BE2C (cell line): ENCODE data around the gene AGK.
"Not testable (repeated sequence)": the region's sequence is repeated elsewhere in the genome, so short reads cannot be mapped to it uniquely, and the experiment has no call there.

Experiments
- DNase-seq: peaks from one replicate; pipeline ENCODE4 v3.0.0-alpha.2; 2020
- H3K27me3 ChIP-seq: fragments of 250-450 bp; sonication (Bioruptor Pico); 2 replicates; pipeline ENCODE4 v1.5.1; 2020; ENCODE audit warnings: mild to moderate bottlenecking
- H3K36me3 ChIP-seq: fragments of 250-450 bp; sonication (Bioruptor Pico); 2 replicates; pipeline ENCODE4 v1.5.1; 2020; ENCODE audit warnings: mild to moderate bottlenecking
- H3K4me1 ChIP-seq: fragments of 250-450 bp; sonication (Bioruptor Pico); 2 replicates; pipeline ENCODE4 v1.5.1; 2020
- H3K4me3 ChIP-seq: 2 replicates; pipeline ENCODE4 v1.5.1; 2011; ENCODE audit warnings: low read depth, low read length
- H3K9me3 ChIP-seq: fragments of 250-450 bp; sonication (Bioruptor Pico); 2 replicates; pipeline ENCODE4 v1.5.1; 2020
- TF ChIP-seq, protein P1 (sequence below): IDR thresholded peaks from 2 replicates; pipeline ENCODE4 v1.5.1; 2012; ENCODE audit warnings: mild to moderate bottlenecking, low read depth, low read length

Gene AGK

DNA sequence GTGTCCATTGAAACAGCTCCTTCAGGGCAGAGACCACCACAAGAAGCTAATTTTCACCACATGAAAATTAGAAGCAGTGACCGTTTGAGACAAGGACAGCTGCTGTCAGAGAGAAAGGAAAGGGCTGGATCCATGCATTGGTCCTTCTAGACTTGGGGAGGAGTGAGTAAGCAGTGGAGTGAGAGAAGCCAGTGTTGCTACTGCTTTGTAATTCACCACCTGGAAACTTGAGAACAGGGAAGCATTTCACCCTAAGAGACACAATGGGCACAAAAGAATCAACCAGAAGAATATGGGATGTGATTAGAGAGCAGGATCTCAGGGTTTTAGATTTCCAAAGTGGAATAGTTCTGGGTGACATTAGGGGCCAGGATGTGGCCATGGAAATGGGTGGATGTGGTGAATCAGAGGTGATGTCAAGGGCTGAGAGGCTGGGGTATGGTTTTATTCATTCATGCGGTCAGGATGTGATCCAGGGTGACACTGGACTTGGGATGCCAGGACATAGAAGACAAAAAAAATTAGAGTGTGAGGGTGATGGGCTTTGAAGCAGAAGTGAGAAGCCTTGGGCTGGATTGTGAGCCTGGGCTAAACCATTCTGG is 89.1 kb downstream of the AGK start:
- Histone ChIP-seq H3K4me3 (no peak overlapping the region), H3K36me3 (no peaks in the 10 kb centered on the region; the same call in 1 of the 2 replicates), H3K27me3 (no peaks in the 10 kb centered on the region), H3K4me1 (no peaks in the 10 kb centered on the region), H3K9me3 (no peaks in the 10 kb centered on the region)
- DNase-seq, result no peak
- TF ChIP-seq, protein P1, sequence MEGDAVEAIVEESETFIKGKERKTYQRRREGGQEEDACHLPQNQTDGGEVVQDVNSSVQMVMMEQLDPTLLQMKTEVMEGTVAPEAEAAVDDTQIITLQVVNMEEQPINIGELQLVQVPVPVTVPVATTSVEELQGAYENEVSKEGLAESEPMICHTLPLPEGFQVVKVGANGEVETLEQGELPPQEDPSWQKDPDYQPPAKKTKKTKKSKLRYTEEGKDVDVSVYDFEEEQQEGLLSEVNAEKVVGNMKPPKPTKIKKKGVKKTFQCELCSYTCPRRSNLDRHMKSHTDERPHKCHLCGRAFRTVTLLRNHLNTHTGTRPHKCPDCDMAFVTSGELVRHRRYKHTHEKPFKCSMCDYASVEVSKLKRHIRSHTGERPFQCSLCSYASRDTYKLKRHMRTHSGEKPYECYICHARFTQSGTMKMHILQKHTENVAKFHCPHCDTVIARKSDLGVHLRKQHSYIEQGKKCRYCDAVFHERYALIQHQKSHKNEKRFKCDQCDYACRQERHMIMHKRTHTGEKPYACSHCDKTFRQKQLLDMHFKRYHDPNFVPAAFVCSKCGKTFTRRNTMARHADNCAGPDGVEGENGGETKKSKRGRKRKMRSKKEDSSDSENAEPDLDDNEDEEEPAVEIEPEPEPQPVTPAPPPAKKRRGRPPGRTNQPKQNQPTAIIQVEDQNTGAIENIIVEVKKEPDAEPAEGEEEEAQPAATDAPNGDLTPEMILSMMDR, result no peak

DNA sequence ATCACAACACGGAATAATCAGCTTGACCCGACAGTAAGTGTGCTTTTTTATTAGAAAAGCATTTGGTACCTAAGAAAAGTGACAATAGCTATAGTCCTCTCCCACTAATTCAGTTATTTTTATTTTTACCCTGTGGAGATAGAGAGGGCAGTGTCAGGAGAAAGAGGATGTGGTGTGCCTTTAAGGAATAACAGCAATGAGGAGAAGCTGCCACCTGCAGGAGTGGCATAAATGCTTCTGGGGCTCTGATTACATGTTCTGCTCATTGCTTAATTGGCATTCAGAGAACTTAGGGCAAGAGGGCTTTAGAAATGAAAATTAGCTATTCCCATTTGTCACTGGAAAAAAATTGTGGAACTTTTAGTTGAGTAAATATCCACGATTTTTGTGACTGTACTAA is 90.7 kb downstream of the AGK start:
- no peak for DNase-seq
- H3K9me3 ChIP-seq, result no peaks in the 10 kb centered on the region
- no peak overlapping the region for H3K4me3 ChIP-seq
- H3K27me3 ChIP-seq, result no peaks in the 10 kb centered on the region
- TF ChIP-seq, protein P1, result 0 out of 2 replicates have a peak, but pooled peaks have one; percentile 10
- no peaks in the 10 kb centered on the region for H3K4me1 ChIP-seq
- no peaks in the 10 kb centered on the region; the same call in 1 of the 2 replicates for H3K36me3 ChIP-seq

DNA sequence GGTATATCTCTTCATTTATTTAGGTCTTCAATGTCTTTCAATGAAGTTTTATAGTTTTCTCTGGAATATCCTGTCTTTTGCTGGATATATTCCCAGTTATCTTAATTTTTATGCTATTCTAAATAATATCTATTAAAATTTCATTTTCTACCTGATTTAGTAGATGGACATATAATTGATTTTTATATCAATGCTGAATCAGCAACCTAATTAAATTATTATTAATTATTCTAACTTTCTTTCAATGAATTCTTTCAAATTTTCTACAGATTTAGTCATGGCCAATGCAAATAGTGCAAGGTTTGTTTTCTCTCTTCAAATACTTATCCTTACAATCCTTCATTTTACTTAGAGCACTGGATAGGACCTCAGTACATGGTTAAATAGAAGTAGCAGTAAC is 94.0 kb downstream of the AGK start:
- no peaks in the 10 kb centered on the region for H3K9me3 ChIP-seq
- peaks cover 2% of the 10 kb centered on the region; the same call in 1 of the 2 replicates for H3K4me1 ChIP-seq
- peaks cover 7% of the 10 kb centered on the region for H3K36me3 ChIP-seq
- TF ChIP-seq, protein P1, result no peak
- DNase-seq, result no peak
- H3K27me3 ChIP-seq, result no peaks in the 10 kb centered on the region
- no peak overlapping the region for H3K4me3 ChIP-seq

DNA sequence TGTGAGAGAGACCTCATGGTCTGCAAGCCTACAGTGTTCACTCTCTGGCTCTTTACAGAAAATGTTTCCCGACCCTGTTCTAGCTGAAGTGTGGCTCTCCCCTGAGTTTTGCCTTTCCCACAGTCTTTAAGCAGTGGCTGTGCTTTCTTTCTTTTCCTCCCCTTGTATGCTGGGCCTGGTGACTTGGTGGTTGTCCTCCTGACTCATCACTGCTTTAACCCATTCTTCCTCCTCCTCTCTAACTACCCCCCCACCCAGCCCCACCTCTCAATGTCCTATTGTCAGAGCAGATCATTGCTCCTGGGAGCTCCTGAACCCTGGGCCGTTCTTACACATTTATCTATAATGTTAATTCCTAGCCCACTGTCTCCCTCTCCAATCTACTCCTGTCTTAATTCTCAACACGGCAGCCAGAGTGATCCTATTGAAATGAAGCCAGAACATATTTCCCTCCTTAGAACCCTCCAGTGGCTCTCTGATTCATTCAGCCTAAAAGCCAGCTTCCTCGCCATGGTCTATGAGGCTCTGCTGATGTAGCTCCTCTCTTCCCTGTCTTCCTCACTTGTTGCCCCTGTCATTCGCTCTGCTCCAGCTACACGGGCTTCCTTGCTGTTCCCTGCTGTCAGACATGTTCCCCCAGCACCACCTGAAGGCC is 95.7 kb downstream of the AGK start:
- no peak for DNase-seq
- H3K9me3 ChIP-seq, result no peaks in the 10 kb centered on the region
- no peaks in the 10 kb centered on the region for H3K27me3 ChIP-seq
- peaks cover 15% of the 10 kb centered on the region for H3K36me3 ChIP-seq
- H3K4me1 ChIP-seq, result peaks cover 3% of the 10 kb centered on the region; the same call in 1 of the 2 replicates
- no peak overlapping the region for H3K4me3 ChIP-seq
- TF ChIP-seq, protein P1, result no peak

GRCh38 chr7:141647701-141648100 is 96.5 kb downstream of the AGK start:
- not testable (repeated sequence) for H3K9me3 ChIP-seq, DNase-seq, H3K4me3 ChIP-seq, H3K27me3 ChIP-seq, H3K4me1 ChIP-seq
- H3K36me3 ChIP-seq, result peaks cover 15% of the 10 kb centered on the region

DNA sequence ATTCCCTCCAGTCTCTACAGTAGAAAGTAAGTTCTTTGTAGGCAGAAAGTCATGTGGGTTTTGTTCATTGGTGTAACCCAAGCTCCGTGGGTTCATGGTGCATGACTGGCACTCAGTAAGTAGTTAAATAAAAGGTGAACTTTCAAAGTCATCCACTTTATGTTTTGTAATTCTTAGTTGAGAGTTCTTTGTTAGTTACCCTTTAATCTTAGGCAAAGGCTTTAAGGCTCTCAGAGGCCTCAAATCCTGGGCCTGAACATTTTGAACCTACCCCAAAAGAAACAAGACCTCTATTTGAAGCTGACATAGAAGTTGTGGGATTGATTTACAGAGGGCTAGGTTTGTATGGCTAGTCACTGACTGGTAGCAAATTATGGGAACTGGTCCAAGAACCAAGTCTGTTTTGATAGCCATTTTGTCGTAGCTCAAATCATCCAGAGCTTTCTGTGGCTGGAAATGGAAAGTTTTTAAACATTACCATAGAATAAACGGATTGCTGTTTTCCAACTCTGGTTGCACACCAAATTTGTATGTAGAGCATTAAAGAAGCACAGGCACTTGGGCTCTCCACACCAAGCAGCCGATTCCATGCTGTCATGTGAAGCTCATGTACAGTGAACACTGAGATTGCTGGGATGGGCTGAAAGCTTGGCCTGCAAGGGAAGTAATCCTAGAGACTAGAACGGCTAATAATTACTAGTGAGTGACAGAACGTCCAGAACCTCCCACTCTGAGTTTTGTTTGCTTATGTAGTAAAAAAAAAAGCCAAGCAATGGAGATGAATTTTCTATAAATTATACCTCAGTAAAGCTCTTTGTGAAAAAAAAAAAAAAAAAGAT is 97.3 kb downstream of the AGK start:
- peaks cover 3% of the 10 kb centered on the region; the same call in 1 of the 2 replicates for H3K4me1 ChIP-seq
- no peak overlapping the region for H3K4me3 ChIP-seq
- no peaks in the 10 kb centered on the region for H3K9me3 ChIP-seq
- H3K27me3 ChIP-seq, result no peaks in the 10 kb centered on the region
- TF ChIP-seq, protein P1, result no peak
- peaks cover 15% of the 10 kb centered on the region for H3K36me3 ChIP-seq
- no peak for DNase-seq
